Activated CD8-positive, alpha-beta T cell treated with anti-CD3 and anti-CD28 coated beads for 36 hours (primary cell): ENCODE data around the gene ERC2. TPM values are rescaled to one million over a fixed set of nuclear protein-coding genes. Genes with fewer than 3 reads are reported as not detected.

ENCODE experiments used
- ATAC-seq: fragments of 200-7000 bp; cut with Tn5 transposase; one replicate; pipeline ENCODE4 v1.10.0; 2021; ENCODE audit warnings: mild to moderate bottlenecking, moderate library complexity
- CTCF ChIA-PET: fragments of 350-600 bp; sonication (Branson Sonifier 250); formaldehyde crosslinking; loops from one replicate; lab custom pipeline; 2021; ENCODE audit warnings: antibody characterized with exemption; lab: Charles Lee
- POLR2A ChIA-PET: fragments of 350-600 bp; sonication (Branson Sonifier 250); formaldehyde crosslinking; loops from one replicate; lab custom pipeline; 2021; ENCODE audit warnings: antibody characterized with exemption; lab: Charles Lee
- DNase-seq: peaks from one replicate; pipeline ENCODE4 v3.0.0-alpha.2; 2020
- H3K27ac Mint-ChIP-seq: one replicate; pipeline ENCODE4 v1.8.0; 2021; ENCODE audit warnings: mild to moderate bottlenecking, mixed read lengths
- H3K27me3 Mint-ChIP-seq: one replicate; pipeline ENCODE4 v1.8.0; 2021; ENCODE audit warnings: mixed read lengths
- H3K36me3 Mint-ChIP-seq: one replicate; pipeline ENCODE4 v1.8.0; 2021; ENCODE audit warnings: low read depth, mixed read lengths
- H3K4me1 Mint-ChIP-seq: one replicate; pipeline ENCODE4 v1.8.0; 2021; ENCODE audit warnings: low read depth, mixed read lengths
- H3K4me3 Mint-ChIP-seq: one replicate; pipeline ENCODE4 v1.8.0; 2021; ENCODE audit warnings: mild to moderate bottlenecking, moderate library complexity, mixed read lengths
- H3K9me3 Mint-ChIP-seq: one replicate; pipeline ENCODE4 v1.8.0; 2021; ENCODE audit warnings: mixed read lengths
- CTCF ChIP-seq: fragments of 200-600 bp; IDR thresholded peaks from one replicate; pipeline ENCODE4 v1.8.0; 2022; ENCODE audit warnings: antibody characterized with exemption, mild to moderate bottlenecking
- intact Hi-C: fragments of 100-400 bp; cut with micrococcal nuclease; formaldehyde crosslinking; loops from one replicate; pipeline ENCODE4 v1.10.0; 2022
- total RNA-seq, 2 experiments: library from RNA; stranded (reverse); gene quantifications; one replicate each; pipeline ENCODE4 v1.2.3, GENCODE V29; 2021

Gene ERC2
- total RNA-seq, 2 experiments from 2014 or later, result 0.18 to 0.52 TPM

GRCh38 chr3:55936549-55937052, 531.7 kb downstream of the ERC2 start:
- H3K9me3 Mint-ChIP-seq, result no peaks in the 10 kb centered on the region
- POLR2A ChIA-PET, result no interaction called here
- H3K27ac Mint-ChIP-seq, result no peak overlapping the region
- TF ChIP-seq CTCF, result no peak
- no peak overlapping the region for H3K4me3 Mint-ChIP-seq
- ATAC-seq, result no peak
- no peaks in the 10 kb centered on the region for H3K36me3 Mint-ChIP-seq
- no peak for DNase-seq
- no peaks in the 10 kb centered on the region for H3K4me1 Mint-ChIP-seq
- CTCF ChIA-PET, result no interaction called here
- H3K27me3 Mint-ChIP-seq, result no peaks in the 10 kb centered on the region
- intact Hi-C loops, result no loop called here

GRCh38 chr3:55935241-55935640, 533.0 kb downstream of the ERC2 start:
- Mint-ChIP-seq H3K27me3 (peaks cover 2% of the 10 kb centered on the region), H3K9me3 (peaks cover 2% of the 10 kb centered on the region), H3K4me3 (no peak overlapping the region), H3K27ac (no peak overlapping the region), H3K4me1 (no peaks in the 10 kb centered on the region), H3K36me3 (no peaks in the 10 kb centered on the region)
- CTCF ChIA-PET, result no interaction called here
- POLR2A ChIA-PET, result no interaction called here
- TF ChIP-seq CTCF, result no peak
- intact Hi-C loops, result no loop called here
- ATAC-seq (no peak), DNase-seq (no peak)

- peaks cover 2% of the 10 kb centered on the region for H3K27me3 Mint-ChIP-seq
- no peaks in the 10 kb centered on the region for H3K4me1 Mint-ChIP-seq
- ChIA-PET CTCF (no interaction called here), POLR2A (no interaction called here)
- H3K27ac Mint-ChIP-seq, result no peak overlapping the region
- no peak for ATAC-seq
- H3K36me3 Mint-ChIP-seq, result no peaks in the 10 kb centered on the region
- no peak for DNase-seq
- TF ChIP-seq CTCF, result no peak
- no peak overlapping the region for H3K4me3 Mint-ChIP-seq
- intact Hi-C loops, result no loop called here
- H3K9me3 Mint-ChIP-seq, result peaks cover 2% of the 10 kb centered on the region
These were observed 533.5 kb downstream of the ERC2 start for GRCh38 chr3:55934771-55935170.

- DNase-seq (no peak), ATAC-seq (no peak)
- no peak for TF ChIP-seq CTCF
- H3K4me3 Mint-ChIP-seq, result no peak overlapping the region
- H3K4me1 Mint-ChIP-seq, result no peaks in the 10 kb centered on the region
- ChIA-PET CTCF (no interaction called here), POLR2A (no interaction called here)
- no peak overlapping the region for H3K27ac Mint-ChIP-seq
- intact Hi-C loops, result no loop called here
- peaks cover 2% of the 10 kb centered on the region for H3K27me3 Mint-ChIP-seq
- H3K9me3 Mint-ChIP-seq, result peaks cover 2% of the 10 kb centered on the region
- H3K36me3 Mint-ChIP-seq, result no peaks in the 10 kb centered on the region
These were observed 539.0 kb downstream of the ERC2 start for GRCh38 chr3:55929154-55929869.

- Mint-ChIP-seq H3K4me1 (no peaks in the 10 kb centered on the region), H3K36me3 (no peaks in the 10 kb centered on the region)
- POLR2A ChIA-PET, result interaction anchor here (0.6 kb wide), 1 partner anchor 1954 kb away, joined by 3 read pairs; no protein-coding TSS in a partner anchor
These were observed 544.6 kb downstream of the ERC2 start for GRCh38 chr3:55923626-55924025.

More at GRCh38 chr3:55923626-55924025, 544.6 kb downstream of the ERC2 start:
- DNase-seq (no peak), ATAC-seq (no peak)
- no peak for TF ChIP-seq CTCF
- CTCF ChIA-PET, result interaction anchor here (0.9 kb wide), 1 partner anchor 66 kb away, joined by 3 read pairs; no protein-coding TSS in a partner anchor
- Mint-ChIP-seq H3K27me3 (no peaks in the 10 kb centered on the region), H3K9me3 (no peaks in the 10 kb centered on the region), H3K27ac (no peak overlapping the region), H3K4me3 (no peak overlapping the region)
- intact Hi-C loops, result no loop called here
